Common myeloid progenitor, CD34-positive (primary cell): Measurements from ENCODE around the gene WDR27.

Experiments used
- CTCF ChIA-PET: fragments of 350-600 bp; sonication (Branson Sonifier 250); formaldehyde crosslinking; loops from one replicate; lab custom pipeline; 2021; ENCODE audit warnings: antibody characterized with exemption; lab: Charles Lee
- POLR2A ChIA-PET: fragments of 350-600 bp; sonication (Branson Sonifier 250); formaldehyde crosslinking; loops from one replicate; lab custom pipeline; 2021; ENCODE audit warnings: antibody characterized with exemption; lab: Charles Lee
- DNase-seq, 3 donors: peaks; one replicate each; pipeline versions ENCODE4 v3.0.0 to v3.0.0-alpha.2; 2013
- H3K27ac ChIP-seq, 2 experiments: 1 replicate in 1 of 2; 2 replicates in 1 of 2; pipeline ENCODE4 v1.7.0; 2013; ENCODE audit warnings: inconsistent platforms in 2 of 2, low read length in 2 of 2, mild to moderate bottlenecking in 2 of 2, low read depth in 1 of 2, moderate library complexity in 1 of 2; ENCODE audit not compliant: severe bottlenecking in 2 of 2, insufficient read depth in 1 of 2, poor library complexity in 1 of 2
- H3K27me3 ChIP-seq, 5 experiments: replicated peaks in 2 of 5; 1 replicate in 3 of 5; 2 replicates in 2 of 5; pipeline versions ENCODE4 v1.6.1 to v1.7.0; 2013; ENCODE audit warnings: low read length in 4 of 5, mild to moderate bottlenecking in 2 of 5, moderate library complexity in 2 of 5, inconsistent platforms in 1 of 5; ENCODE audit not compliant: insufficient read depth in 5 of 5, control insufficient read depth in 4 of 5
- H3K36me3 ChIP-seq, 4 experiments: 1 replicate in 2 of 4; 2 replicates in 2 of 4; pipeline versions ENCODE4 v1.6.1 to v1.7.0; 2013; ENCODE audit warnings: low read length in 3 of 4, control low read depth in 1 of 4, mild to moderate bottlenecking in 1 of 4; ENCODE audit not compliant: control insufficient read depth in 4 of 4, insufficient read depth in 4 of 4
- H3K4me1 ChIP-seq, 4 experiments: 1 replicate in 3 of 4; 2 replicates in 1 of 4; pipeline versions ENCODE4 v1.6.1 to v1.7.1; 2013; ENCODE audit warnings: low read length in 3 of 4, mild to moderate bottlenecking in 3 of 4, control low read depth in 1 of 4, inconsistent platforms in 1 of 4, moderate library complexity in 1 of 4; ENCODE audit not compliant: control insufficient read depth in 4 of 4, insufficient read depth in 4 of 4; ENCODE audit errors: control extremely low read depth in 1 of 4
- H3K4me3 ChIP-seq, 7 experiments: 1 replicate in 4 of 7; 2 replicates in 3 of 7; pipeline versions ENCODE4 v1.5.1 to v1.7.0; 2013; ENCODE audit warnings: mild to moderate bottlenecking in 7 of 7, low read length in 6 of 7, moderate library complexity in 6 of 7, inconsistent platforms in 2 of 7, low read depth in 2 of 7, control low read depth in 1 of 7; ENCODE audit not compliant: insufficient read depth in 4 of 7, control insufficient read depth in 1 of 7; ENCODE audit errors: extremely low read depth in 1 of 7
- H3K9me3 ChIP-seq, 5 experiments: 1 replicate in 4 of 5; 2 replicates in 1 of 5; pipeline versions ENCODE4 v1.6.1 to v1.7.1; 2013; ENCODE audit warnings: low read length in 4 of 5, mild to moderate bottlenecking in 2 of 5, inconsistent platforms in 1 of 5, low read depth in 1 of 5, moderate library complexity in 1 of 5; ENCODE audit not compliant: control insufficient read depth in 4 of 5, insufficient read depth in 2 of 5; ENCODE audit errors: control extremely low read depth in 1 of 5
- WGBS: methylation state at CpG from one replicate; pipeline ENCODE4 v1.1.5; 2013; ENCODE audit not compliant: insufficient coverage; 5-methylcytosine and 5-hydroxymethylcytosine counted together

The WDR27 gene

GRCh38 chr6:169659820-169660610 lies 41.8 kb downstream of the WDR27 start:
- POLR2A ChIA-PET, result no interaction called here
- CTCF ChIA-PET, result no interaction called here
- no peak overlapping the region for H3K27ac ChIP-seq
- WGBS, result 98% methylated on average over 20 of the region's 26 CpGs
- H3K4me3 ChIP-seq, result no peak overlapping the region
- H3K36me3 ChIP-seq, result peaks cover 11 to 69% (median 40%) of the 10 kb centered on the region in 4 experiments
- H3K4me1 ChIP-seq, result peaks cover 0 to 6% (median 3%) of the 10 kb centered on the region in 4 experiments
- no peak for DNase-seq
- no peaks in the 10 kb centered on the region for H3K9me3 ChIP-seq
- H3K27me3 ChIP-seq, result no peaks in the 10 kb centered on the region

GRCh38 chr6:169657284-169657610 lies 44.6 kb downstream of the WDR27 start:
- Histone ChIP-seq H3K27me3 (no peaks in the 10 kb centered on the region), H3K4me3 (no peak overlapping the region), H3K9me3 (no peaks in the 10 kb centered on the region), H3K4me1 (peaks cover 0 to 7% (median 4%) of the 10 kb centered on the region in 4 experiments), H3K36me3 (peaks cover 8 to 52% (median 23%) of the 10 kb centered on the region in 4 experiments), H3K27ac (no peak overlapping the region)
- ChIA-PET POLR2A (no interaction called here), CTCF (no interaction called here)
- DNase-seq, result no peak
- 98% methylated on average over 13 of the region's 13 CpGs for WGBS

DNA sequence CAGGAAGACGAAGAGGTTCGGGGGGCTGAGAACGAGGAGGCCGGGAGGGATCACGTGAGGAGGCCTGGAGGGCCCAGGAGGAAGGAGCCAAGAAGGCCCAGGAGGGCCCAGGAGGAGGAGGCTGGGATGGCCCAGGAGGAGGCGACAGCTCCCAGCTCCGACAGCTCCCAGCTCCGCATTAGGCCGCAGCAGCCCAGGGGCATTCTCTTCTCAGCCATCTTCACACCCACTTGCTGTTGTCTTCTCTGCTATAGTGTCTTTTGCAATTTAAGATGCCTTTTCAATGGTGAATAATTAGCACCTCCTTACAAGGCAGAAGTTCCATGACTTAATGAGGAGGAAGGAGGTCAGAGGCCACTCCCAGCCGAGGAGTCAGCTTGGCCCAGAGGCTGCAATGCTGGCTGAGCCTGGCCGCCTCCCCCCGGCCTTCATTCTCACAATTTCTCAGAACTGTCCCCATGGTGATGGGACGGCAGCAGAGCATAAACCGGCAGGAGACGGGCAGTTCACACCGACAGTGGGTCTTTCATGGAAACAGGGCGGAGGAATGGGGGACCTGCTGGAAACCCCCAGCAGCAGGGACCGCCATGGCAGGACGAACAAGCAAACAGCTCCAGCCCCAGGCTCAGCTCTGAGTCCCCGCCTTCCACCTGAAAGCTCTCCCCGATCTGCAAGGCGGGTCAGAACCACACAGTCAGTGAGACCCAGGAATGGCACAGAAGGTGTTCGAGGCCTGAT lies 45.1 kb downstream of the WDR27 start:
- DNase-seq, result no peak
- no peaks in the 10 kb centered on the region for H3K27me3 ChIP-seq
- peaks cover 0 to 7% (median 4%) of the 10 kb centered on the region in 4 experiments for H3K4me1 ChIP-seq
- 96% methylated on average over 16 of the region's 23 CpGs for WGBS
- peaks cover 6 to 52% (median 23%) of the 10 kb centered on the region in 4 experiments for H3K36me3 ChIP-seq
- ChIA-PET CTCF (interaction anchor here (0.6 kb wide), 1 partner anchor 1726 kb away, joined by 3 read pairs; no protein-coding TSS in a partner anchor), POLR2A (no interaction called here)
- no peaks in the 10 kb centered on the region for H3K9me3 ChIP-seq
- no peak overlapping the region for H3K4me3 ChIP-seq
- H3K27ac ChIP-seq, result no peak overlapping the region

GRCh38 chr6:169654598-169655391 lies 47.0 kb downstream of the WDR27 start:
- Histone ChIP-seq H3K9me3 (no peaks in the 10 kb centered on the region), H3K4me1 (peaks cover 0 to 7% (median 4%) of the 10 kb centered on the region in 4 experiments), H3K36me3 (peaks cover 5 to 44% (median 18%) of the 10 kb centered on the region in 4 experiments), H3K4me3 (peak overlapping the region; percentile 40 to 83 (median 58)), H3K27me3 (no peaks in the 10 kb centered on the region), H3K27ac (no peak overlapping the region)
- ChIA-PET CTCF (interaction anchor here (1.2 kb wide), 1 partner anchor 135 kb away, joined by 4 read pairs; no protein-coding TSS in a partner anchor), POLR2A (interaction anchor here (0.9 kb wide), 1 partner anchor 97 kb away, joined by 3 read pairs; no protein-coding TSS in a partner anchor)
- peak; percentile 73 to 91 (median 86) for DNase-seq
- 41% methylated on average over 46 of the region's 46 CpGs for WGBS

GRCh38 chr6:169653691-169654090 lies 48.1 kb downstream of the WDR27 start:
- no peak overlapping the region for H3K4me3 ChIP-seq
- no peak overlapping the region for H3K27ac ChIP-seq
- H3K27me3 ChIP-seq, result no peaks in the 10 kb centered on the region
- ChIA-PET POLR2A (no interaction called here), CTCF (no interaction called here)
- no peak for DNase-seq
- peaks cover 0 to 7% (median 4%) of the 10 kb centered on the region in 4 experiments for H3K4me1 ChIP-seq
- peaks cover 5 to 34% (median 13%) of the 10 kb centered on the region in 4 experiments for H3K36me3 ChIP-seq
- H3K9me3 ChIP-seq, result no peaks in the 10 kb centered on the region
- 96% methylated on average over 6 of the region's 6 CpGs for WGBS

GRCh38 chr6:169652896-169653295 lies 48.9 kb downstream of the WDR27 start:
- Histone ChIP-seq H3K4me3 (no peak overlapping the region), H3K27ac (no peak overlapping the region), H3K9me3 (no peaks in the 10 kb centered on the region), H3K36me3 (peaks cover 5 to 30% (median 9%) of the 10 kb centered on the region in 4 experiments), H3K4me1 (peaks cover 0 to 7% (median 4%) of the 10 kb centered on the region in 4 experiments), H3K27me3 (no peaks in the 10 kb centered on the region)
- CTCF ChIA-PET, result no interaction called here
- POLR2A ChIA-PET, result no interaction called here
- DNase-seq, result no peak
- 98% methylated on average over 10 of the region's 11 CpGs for WGBS
